GM19463 (cell line): Measurements from ENCODE around the gene DNAJC3.
"Not testable (repeated sequence)": the region's sequence is repeated elsewhere in the genome, so short reads cannot be mapped to it uniquely, and the experiment has no call there.

ENCODE experiments used
- ATAC-seq: cut with Tn5 transposase; IDR thresholded peaks from one replicate; pipeline ENCODE4 v1.9.1; 2021; ENCODE audit warnings: mild to moderate bottlenecking, moderate library complexity; ENCODE audit not compliant: unreplicated experiment

The DNAJC3 gene

DNA sequence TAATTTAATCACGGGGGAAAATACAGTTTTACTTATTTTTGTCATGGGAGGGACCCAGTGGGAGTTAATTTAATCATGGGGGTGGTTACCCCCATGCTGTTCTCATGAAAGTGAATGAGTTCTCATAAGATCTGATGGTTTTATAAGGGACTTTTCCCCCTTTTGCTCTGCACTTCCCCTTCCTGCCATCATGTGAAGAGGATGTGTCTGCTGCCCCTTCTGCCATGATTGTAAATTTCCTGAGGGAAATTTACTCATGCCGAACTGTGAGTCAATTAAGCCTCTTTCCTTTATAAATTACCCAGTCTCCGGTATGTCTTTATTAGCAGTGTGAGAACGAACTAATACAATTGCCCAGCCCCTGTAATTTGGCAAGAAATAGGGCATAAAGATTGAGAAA is 35.9 kb downstream of the DNAJC3 start:
- ATAC-seq: not testable (repeated sequence)

DNA sequence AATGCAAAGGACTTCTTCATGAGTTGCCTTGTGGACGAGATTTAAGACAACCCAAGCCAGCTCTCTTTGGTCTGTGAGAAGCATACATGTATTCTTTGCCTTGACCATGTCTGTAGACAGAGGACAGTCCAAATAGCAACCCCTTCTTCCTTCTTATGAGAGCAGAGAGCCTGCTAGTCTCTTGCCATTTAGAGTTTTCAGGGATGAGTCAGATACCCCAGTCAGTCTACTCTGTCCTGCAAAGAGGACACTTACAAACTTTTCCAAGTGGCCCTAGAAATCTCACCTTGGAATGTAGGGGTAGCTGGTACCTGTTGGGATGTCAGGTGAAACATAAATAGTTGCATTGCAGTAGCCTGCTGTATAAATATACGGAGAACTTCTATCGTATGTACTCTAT is 36.7 kb downstream of the DNAJC3 start:
- ATAC-seq: no peak

DNA sequence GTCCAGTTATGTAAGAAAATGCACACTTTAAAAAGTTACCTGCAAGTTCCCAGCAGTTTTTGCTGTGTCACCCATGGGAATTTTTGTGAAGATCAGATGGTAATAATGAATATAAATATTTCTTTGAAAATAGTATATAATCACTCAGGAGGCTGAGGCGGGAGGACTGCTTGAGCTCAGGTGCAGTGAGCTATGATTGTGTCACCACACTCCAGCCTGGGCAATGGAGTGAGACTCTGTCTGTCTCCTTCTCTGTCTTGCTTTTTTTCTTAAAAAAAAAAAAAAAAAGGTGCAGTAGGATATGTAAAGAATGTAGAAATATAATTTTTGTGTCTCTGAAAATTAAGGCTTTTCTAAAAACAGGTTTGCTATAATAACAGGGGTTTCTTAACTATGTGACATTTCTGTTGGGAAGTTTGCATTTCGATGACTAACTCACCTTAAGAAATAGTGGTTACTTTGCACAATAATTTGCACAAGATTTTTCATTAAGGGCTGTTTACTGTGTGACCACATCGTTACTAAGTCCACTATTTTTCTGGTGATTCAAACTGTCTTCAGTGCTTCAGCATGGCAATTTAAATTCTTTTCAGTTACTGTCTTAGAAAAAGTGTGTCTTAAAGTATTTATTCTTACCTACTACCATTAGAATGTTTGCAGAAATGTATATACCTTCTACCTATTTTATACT is 37.3 kb downstream of the DNAJC3 start:
- ATAC-seq: no peak

DNA sequence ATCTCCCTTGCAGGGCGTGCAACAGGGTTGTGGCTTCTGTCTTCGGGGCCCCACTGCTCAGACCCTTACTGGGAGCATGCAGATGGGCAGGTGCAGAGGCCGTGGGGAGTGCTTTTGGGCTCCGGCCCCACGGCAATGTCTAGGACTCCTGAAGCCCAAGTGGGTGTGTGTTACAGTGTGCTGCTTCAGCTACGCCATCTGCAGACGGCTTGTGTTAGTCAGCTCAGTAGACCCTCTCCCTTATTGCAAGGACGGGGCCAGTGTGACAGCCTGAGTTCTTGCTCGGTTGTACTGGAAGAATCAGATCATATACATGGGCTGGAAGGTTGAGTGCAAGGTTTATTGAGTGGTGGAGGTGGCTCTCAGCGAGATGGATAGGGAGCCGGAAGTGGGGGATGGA is 39.3 kb downstream of the DNAJC3 start:
- no peak for ATAC-seq

DNA sequence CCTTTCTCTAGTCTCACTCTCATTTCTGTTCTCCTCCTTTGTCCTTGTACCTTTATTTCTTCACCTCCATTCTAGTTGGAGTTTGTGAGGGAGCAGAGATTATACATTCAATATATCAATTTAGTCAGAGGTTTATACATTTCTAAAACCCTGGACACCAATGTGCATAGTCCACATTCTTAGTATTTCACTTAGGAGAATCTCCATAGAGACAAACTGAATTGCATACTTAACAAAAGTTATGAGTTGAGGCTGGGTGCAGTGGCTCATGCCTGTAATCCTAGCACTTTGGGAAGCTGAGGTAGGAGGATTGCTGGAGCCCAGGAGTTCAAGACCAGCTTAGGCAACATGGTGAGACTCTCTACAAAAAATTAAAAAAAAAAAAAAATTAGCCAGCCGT is 45.3 kb downstream of the DNAJC3 start:
- no peak for ATAC-seq

DNA sequence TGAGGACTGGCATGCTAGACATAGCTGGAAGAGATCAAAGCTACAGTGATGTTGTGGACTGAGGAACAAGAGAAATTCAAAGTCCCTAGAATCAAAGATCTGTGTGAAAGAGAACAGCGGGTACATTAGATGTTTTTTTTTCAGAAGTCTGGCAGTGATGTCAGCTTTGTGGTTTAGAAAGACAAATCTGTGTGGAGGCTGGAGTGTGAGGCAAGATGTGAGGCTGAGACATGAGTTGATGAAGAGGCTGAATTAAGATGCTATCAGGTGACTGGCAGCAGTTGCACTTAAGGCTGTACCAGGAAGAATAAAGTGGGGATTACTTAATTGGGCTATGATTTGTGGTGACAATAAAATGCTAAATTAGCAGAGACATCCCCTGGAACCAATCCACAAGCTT is 46.5 kb downstream of the DNAJC3 start:
- no peak for ATAC-seq

DNA sequence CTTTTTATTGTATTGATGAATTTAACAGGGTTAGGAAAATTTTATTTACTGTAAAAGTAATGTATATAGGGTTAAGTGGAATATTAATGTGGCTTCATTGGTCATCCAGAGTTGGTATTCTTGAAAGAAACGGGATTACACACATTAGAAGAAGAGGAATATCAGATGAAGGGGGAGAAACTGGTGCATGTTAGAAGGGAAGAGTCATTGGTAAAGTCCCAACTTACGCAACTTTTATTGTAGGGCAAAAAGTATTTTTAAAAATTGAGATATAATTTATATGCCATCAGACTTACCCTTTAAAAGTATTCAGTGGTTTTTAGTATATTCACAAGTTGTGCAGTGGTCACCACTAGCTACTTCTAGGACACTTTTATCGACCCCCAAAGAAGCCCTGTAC is 47.3 kb downstream of the DNAJC3 start:
- no peak for ATAC-seq

DNA sequence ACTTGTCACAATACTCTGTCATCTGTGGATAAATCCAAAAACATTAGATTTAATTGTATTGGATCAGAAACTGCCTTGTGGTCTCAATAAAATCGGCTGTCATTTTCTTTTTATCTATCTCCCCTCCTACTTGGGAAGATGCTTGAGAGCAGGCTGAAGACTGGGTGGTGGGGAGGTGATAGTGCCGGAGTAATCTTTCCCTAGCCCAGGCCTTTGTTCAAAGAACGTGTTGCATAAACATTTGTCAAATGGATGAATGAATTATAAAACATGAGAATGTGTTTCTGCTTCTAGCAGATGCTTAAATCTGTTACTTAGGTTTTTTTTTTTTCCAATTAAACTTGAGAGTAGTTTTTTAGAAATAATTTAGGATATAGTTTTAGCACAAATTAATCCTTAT is 49.9 kb downstream of the DNAJC3 start:
- no peak for ATAC-seq

DNA sequence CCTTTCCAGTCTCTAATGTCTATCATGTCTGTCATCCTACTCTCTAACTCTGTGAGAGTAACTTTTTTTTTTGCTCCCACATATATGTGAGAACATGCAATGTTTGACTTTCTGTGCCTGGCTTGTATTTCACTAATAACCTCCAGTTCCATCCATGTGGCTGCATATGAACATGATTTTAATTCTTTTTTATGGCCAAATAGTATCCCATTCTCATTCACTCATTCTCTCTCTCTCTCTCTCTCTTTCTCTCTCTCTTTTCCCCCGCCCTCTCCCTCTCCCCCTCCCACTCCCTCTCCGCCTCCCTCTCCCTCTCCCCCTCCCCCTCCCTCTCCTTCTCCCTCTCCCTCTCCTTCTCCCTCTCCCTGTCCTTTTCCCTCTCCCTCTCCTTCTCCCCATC is 52.0 kb downstream of the DNAJC3 start:
- ATAC-seq: no peak

DNA sequence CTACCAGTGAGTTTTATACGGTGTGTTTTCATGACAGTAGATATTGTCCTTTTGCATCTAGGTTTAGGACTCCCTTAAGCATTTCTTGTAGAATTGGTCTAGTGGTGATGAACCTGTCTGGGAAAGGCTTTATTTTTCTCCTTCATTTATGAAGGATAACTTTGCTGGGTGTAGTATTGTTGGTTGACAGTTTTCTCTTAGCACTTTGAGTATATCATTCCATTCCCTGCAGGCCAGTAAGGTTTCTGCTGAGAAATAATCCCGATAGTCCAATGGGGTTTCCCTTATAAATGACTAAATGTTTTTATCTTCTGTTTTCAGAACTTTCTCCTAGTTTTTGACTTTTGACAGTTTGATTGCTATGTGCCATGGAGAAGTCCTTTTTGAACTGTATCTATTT is 57.2 kb downstream of the DNAJC3 start:
- no peak for ATAC-seq

DNA sequence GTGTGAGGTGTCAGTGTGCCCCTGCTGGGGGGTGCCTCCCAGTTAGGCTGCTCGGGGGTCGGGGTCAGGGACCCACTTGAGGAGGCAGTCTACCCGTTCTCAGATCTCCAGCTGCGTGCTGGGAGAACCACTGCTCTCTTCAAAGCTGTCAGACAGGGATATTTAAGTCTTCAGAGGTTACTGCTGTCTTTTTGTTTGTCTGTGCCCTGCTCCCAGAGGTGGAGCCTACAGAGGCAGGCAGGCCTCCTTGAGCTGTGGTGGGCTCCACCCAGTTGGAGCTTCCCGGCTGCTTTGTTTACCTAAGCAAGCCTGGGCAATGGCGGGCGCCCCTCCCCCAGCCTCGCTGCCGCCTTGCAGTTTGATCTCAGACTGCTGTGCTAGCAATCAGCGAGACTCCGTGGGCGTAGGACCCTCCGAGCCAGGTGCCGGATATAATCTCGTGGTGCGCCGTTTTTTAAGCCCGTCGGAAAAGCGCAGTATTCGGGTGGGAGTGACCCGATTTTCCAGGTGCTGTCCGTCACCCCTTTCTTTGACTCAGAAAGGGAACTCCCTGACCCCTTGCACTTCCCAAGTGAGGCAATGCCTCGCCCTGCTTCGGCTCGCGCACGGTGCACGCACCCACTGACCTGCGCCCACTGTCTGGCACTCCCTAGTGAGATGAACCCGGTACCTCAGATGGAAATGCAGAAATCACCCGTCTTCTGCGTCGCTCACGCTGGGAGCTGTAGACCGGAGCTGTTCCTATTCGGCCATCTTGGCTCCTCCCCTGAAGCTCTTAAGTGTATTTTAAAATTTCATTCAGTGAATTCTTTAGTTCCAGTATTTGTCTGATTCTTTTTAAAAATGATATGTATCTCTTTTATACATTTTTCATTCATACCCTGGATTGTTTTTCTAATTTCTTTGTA is 63.4 kb downstream of the DNAJC3 start:
- not testable (repeated sequence) for ATAC-seq

DNA sequence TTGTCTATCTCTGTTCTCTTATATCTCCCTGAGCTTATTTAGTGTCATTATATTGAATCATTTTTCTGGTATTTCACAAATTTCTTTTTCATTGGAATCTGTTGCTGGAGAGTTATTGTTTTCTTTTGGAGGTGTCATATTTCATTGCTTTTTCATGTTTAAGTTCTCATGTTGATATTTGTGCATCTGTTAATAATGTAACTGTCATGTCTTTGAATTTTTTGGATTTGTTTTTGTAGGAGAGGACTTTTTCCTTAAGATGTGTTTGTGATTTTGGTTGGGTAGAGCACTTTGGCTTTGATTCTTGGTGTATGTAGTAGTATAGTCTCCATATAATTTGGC is 64.0 kb downstream of the DNAJC3 start:
- no peak for ATAC-seq

DNA sequence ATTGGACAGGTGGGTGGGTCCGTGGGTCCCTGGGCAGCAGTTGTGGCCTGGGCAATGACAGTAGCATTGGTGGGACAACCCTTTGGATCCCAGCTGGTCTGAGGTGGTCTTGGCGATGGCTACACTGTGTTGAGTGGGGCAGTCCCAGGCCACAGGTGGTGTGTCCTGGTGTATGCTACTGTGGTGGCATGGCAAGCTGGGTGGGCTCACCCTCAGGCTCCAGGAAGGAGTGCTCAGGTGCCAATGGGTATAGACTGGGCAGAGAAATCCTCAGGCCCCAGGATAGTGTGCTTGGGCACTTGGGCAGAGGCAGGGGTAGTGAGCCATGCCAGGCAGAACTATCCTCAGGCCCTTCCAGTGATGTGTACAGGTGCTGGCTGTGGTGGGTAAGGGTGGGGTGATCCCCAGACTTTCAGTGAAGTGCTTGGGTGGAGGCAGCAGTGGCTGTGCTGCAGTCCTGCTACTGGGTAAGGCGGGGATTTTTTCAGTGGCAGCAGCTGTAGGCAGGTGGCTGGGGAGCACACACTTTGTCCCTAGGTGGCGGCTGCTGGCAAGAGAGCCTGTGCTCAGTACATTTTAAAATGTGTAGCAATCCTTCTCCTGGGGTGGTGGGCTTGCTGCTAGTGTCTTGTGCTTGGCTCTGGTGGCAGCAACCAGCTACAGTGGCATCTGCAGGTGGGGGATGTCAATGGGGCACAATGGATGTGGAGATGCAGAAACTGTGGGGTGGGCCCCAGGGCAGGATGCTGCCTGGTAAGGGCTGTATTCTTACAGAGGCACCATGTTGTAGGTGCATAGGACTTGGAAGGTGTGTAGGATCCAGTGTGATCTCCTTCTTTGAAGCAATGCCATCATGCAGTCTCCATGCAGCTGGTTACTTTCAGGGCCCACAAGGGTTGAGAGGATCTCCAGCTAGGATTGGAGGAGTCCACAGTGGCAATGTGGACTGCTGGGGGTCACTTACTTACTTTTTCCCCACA is 64.9 kb downstream of the DNAJC3 start:
- ATAC-seq: peak; percentile 60

DNA sequence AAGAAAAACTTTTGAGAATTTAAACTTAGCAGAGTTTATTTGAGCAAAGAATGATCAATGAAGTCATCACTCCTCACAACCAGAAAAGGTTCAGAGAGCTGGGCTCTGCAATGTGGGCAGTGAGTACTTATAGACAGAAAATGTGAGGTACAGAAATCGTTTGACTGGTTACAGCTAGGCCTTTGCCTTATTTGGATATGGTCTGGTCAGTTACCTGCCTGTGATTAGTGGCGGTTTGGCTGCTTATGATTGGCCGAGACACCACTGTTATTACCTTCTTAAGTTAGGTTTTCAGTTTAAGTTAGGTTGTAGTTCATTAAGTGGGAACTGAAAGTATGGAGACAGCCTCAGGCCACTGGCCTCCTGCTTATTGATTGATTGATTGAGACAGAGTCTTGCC is 66.3 kb downstream of the DNAJC3 start:
- ATAC-seq: no peak

DNA sequence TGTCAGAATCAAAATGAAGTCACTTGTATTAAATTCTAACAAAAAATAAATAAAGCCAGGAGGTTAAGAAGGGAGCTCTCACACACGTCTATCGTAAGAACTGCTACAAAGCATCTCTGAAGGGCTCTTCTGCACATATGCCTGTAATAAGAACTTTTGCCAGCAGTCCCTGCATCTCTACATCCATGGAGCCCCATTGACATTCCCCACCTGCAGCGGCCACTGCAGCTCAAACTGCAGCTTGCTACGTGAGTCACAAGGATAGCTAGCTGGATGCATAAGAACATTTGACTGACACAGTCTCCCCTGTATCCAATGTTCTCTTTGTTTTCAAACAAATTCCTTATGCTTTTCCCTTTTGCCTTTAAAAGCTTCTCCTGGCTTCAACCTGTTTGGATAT is 68.3 kb downstream of the DNAJC3 start:
- ATAC-seq: no peak

DNA sequence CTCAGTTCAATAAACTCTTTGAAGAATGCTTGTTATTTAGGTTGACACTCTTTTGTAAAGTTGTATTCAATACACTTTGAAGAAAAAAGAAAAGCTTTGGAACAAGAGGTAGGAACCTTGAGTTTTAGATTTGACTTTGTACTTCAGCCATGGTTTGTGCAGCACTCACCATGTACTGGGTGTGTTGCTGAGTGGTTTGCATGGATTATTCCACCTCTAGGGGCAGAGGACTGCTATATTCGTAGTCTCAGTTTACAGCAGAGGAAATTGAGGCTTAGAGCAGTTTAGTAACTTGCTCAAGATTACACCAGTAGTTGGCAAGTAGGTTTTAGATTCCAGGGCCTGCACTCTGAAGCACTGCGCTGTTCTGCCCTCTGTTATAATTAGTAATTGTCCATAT is 68.8 kb downstream of the DNAJC3 start:
- no peak for ATAC-seq

DNA sequence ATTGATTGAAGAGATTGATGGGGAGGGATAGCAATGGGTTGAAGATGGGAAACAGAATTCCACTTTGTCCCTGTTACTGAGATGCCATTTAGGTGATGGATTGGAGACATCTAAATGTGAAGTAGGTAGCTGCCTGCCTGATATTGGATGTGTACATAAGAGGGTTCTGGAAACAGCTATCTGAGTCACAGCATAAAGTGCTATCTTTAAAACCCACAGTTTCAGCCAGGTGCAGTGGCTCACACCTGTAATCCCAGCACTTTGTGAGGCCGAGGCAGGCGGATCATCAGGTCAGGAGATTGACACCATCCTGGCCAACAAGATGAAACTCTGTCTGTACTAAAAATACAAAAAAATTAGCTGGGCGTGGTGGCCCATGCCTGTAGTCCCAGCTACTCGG is 72.6 kb downstream of the DNAJC3 start:
- no peak for ATAC-seq

DNA sequence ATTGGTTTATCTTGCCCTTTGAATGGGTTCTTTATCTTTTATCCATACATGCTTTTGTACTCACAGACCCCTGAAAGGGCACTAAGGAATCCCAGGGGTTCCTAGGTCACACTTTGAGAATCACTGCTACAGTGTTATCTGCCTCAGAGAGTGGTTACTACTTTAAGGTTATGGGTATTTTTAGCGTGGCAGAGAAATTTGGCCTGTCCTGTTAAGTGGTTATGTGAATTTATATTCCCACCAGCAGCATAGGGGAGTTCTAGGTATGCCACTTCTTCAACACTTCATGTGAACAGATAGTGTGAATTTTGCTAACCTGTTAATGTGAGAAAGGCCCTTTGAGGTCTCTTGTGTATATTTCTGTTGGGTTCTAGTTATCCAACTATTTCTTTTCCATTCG is 75.7 kb downstream of the DNAJC3 start:
- no peak for ATAC-seq

DNA sequence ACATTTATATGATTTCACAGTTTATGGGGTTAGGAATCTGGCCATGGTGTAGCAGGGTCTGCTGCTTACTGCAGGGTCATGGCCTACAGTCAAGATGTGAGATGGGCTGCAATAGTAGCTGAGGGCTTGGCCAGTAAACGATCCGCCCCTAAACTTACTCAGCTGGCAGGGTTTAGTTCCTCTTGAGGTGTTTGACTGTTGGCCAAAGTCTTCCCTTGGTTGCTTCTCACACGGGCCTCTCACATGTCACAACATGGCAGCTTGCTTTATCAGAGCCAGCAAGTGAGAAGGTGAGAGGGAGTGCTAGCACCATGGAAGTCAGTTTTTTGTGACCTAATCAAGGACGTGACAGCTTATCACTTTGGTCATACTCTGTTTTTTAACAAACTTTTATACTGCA is 77.1 kb downstream of the DNAJC3 start:
- no peak for ATAC-seq

DNA sequence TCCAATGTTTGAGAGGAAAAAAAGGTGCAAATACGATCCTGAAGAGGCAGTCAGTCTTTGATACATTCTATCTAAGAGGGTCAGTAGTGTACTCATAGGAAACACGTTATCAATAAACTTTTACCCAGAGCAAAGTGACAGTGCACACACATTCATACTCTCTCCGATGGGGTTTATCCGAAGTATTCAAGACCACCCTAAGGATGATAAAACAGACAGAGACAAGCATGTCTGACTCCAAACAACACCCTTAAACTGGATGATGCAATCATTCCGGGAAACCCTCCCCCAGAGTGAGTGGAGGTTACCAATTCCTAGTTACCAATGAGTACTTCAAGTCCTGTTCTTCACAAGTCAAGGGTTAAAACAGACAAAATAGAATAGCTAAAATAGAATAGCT is 79.1 kb downstream of the DNAJC3 start:
- ATAC-seq: no peak

DNA sequence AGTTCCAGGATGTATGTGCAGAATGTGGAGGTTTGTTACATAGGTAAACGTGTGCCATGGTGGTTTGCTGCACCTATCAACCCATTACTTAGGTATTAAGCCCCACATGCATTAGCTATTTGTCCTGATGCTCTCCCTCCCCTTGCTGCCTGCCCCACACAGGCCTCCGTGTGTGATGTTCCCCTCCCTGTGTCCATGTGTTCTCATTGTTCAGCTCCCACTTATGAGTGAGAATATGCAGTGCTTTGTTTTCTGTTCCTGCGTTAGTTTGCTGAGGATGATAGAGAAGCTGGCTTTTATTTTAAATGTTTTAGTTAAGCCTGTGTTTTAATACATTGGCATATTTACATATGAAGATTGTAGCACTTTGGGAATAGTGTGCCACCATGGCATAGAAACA is 85.7 kb downstream of the DNAJC3 start:
- not testable (repeated sequence) for ATAC-seq
